HEK293T (cell line): ENCODE results near the gene ZACN.

Source experiments
- ELF4 ChIP-seq: fragments of 450-650 bp; IDR thresholded peaks from 2 replicates; pipeline ENCODE4 v1.6.1; 2017; ENCODE audit warnings: antibody characterized with exemption
- FOXK2 ChIP-seq: fragments of 450-650 bp; IDR thresholded peaks from 2 replicates; pipeline ENCODE4 v1.6.1; 2016; ENCODE audit warnings: mild to moderate bottlenecking
- TARDBP ChIP-seq: fragments of 450-650 bp; IDR thresholded peaks from 2 replicates; pipeline ENCODE4 v1.6.1; 2016
- TF ChIP-seq, protein P1 (sequence below): fragments of 450-650 bp; IDR thresholded peaks from 2 replicates; pipeline ENCODE4 v1.6.1; 2016

DNA sequence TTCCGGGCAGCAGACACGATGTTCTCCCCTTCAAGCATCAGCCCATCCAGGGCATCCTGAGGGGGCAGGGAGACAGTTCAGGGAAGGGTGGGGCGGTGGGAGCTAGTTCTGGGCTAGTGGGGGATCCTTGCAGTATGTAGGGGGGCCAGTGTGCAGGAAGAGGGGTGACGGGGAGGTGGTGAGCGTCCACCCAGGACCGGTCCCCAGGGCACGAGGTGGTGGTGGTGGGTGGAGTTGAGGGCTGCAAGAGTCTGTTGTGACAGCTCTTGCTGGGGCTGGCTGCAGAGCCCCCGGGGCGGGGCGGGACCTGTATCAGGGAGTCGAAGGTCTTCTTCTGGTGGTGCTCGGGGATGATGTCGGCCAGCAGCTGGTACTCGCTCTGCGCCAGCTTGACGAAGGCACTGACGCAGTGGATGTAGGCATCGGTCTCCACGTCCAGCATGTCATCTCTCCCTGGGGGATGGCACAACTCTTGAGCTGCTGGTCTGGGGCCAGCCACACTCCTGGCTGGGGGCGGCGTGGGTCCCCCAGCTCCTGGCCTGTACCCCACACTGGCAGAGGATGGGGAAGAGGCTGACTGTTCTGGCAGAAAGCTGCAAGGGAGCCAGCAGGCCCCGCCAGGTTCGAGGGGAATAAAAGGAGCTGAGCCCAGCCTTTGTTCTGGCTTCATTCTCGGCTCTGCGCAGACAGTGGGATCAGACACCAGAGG lies 10.0 kb downstream of the ZACN start:
- TF ChIP-seq, protein P1, sequence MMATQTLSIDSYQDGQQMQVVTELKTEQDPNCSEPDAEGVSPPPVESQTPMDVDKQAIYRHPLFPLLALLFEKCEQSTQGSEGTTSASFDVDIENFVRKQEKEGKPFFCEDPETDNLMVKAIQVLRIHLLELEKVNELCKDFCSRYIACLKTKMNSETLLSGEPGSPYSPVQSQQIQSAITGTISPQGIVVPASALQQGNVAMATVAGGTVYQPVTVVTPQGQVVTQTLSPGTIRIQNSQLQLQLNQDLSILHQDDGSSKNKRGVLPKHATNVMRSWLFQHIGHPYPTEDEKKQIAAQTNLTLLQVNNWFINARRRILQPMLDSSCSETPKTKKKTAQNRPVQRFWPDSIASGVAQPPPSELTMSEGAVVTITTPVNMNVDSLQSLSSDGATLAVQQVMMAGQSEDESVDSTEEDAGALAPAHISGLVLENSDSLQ: no peak
- TF ChIP-seq TARDBP (no peak), ELF4 (no peak), FOXK2 (no peak)
